ENCODE results near the gene CDK8. TPM values are rescaled to one million over a fixed set of nuclear protein-coding genes. Genes with fewer than 3 reads are reported as not detected.

Gene CDK8
- total RNA-seq = 10 to 100 TPM; 14.6 to 15.0 TPM

- Mint-ChIP-seq H3K27ac (peak within 1 kb of the TSS; percentile 67), H3K27me3 (no peaks in the 10 kb centered on the region), H3K36me3 (no peaks in the 10 kb centered on the region), H3K9me3 (no peaks in the 10 kb centered on the region), H3K4me3 (peak within 1 kb of the TSS; percentile 84), H3K4me1 (ENCODE audit: low read depth) (peaks cover 37% of the 10 kb centered on the region)
- DNase-seq = peak; percentile 91
- CTCF ChIA-PET = interaction anchor here (1.3 kb wide), 1 partner anchor 69 kb away, joined by 9 read pairs; no protein-coding TSS in a partner anchor
- intact Hi-C loops (cut with micrococcal nuclease) = loop anchor here (1.0 to 10.0 kb wide), 4 partner anchors 33 to 1883 kb away; partner anchors contain the start of genes LNX2, PAN3 and POLR1D
- POLR2A ChIA-PET = interaction anchor here (1.1 kb wide), 1 partner anchor 32 kb away, joined by 7 read pairs; the partner anchor contains the start of gene RNF6
Observed at GRCh38 chr13:26253787-26254582, at the start of gene CDK8. CDK8 (plus strand) TSS chr13:26254129; CDS start chr13:26254642, 513 bp downstream.

GRCh38 chr13:26208287-26208686, 45.6 kb upstream of the CDK8 start:
- Mint-ChIP-seq H3K4me3 (no peak overlapping the region), H3K4me1 (ENCODE audit: low read depth) (peaks cover 6% of the 10 kb centered on the region), H3K27ac (no peak overlapping the region), H3K27me3 (no peaks in the 10 kb centered on the region), H3K36me3 (peaks cover 30% of the 10 kb centered on the region), H3K9me3 (no peaks in the 10 kb centered on the region)
- intact Hi-C loops (cut with micrococcal nuclease) = no loop called here
- CTCF ChIA-PET = no interaction called here
- POLR2A ChIA-PET = no interaction called here
- no peak for DNase-seq

DNA sequence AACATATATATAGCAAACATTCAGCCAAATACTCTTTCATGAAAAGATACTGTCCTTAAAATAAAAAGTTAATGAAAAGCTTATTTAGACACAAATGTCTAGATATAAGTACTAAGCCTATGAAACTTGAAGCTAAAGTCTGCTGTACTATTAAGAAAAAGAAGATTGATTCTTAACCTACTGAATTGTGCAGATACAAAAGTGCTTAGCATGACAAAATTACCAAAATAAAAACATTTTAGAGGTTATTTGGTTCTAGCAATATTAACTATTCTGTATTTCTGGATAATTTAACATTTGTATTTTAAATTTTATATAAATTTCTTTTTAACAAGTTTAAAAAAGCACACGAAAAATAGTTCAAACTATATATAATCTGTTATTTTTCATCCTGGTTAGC, 40.6 kb upstream of the CDK8 start:
- CTCF ChIA-PET = interaction anchor here (1.8 kb wide), 1 partner anchor 28 kb away, joined by 7 read pairs; no protein-coding TSS in a partner anchor
- Mint-ChIP-seq H3K4me3 (no peak overlapping the region), H3K9me3 (no peaks in the 10 kb centered on the region), H3K27me3 (no peaks in the 10 kb centered on the region), H3K27ac (no peak overlapping the region), H3K4me1 (ENCODE audit: low read depth) (peaks cover 18% of the 10 kb centered on the region), H3K36me3 (peaks cover 46% of the 10 kb centered on the region)
- intact Hi-C loops (cut with micrococcal nuclease) = no loop called here
- no peak for DNase-seq
- POLR2A ChIA-PET = interaction anchor here (1.0 kb wide), 1 partner anchor 26 kb away, joined by 3 read pairs; no protein-coding TSS in a partner anchor

DNA sequence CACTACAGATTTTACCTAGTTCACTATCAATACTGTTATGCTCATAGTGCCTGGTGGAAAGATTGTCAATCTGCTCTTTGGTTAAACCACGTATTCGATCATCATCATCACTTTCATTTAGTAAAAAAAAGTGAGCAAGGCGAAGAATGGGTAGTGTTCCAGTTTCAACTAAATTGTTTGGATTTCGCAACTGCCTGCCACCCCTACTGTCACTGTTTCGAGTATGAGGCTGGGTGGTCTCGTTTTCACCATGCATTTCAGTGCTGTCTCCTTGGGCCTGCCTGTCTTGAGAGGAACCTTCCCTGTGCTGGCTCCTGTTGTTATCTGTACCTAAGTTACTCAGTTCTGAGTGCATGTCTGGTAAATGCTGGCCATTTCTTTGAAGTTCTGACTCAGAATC, 39.9 kb upstream of the CDK8 start:
- no peak overlapping the region for H3K4me3 Mint-ChIP-seq
- DNase-seq = no peak
- no peaks in the 10 kb centered on the region for H3K9me3 Mint-ChIP-seq
- CTCF ChIA-PET = interaction anchor here (1.8 kb wide), 1 partner anchor 28 kb away, joined by 7 read pairs; no protein-coding TSS in a partner anchor
- peaks cover 18% of the 10 kb centered on the region for H3K4me1 Mint-ChIP-seq (ENCODE audit: low read depth)
- H3K36me3 Mint-ChIP-seq = peaks cover 47% of the 10 kb centered on the region
- POLR2A ChIA-PET = interaction anchor here (1.0 kb wide), 1 partner anchor 27 kb away, joined by 3 read pairs; no protein-coding TSS in a partner anchor
- no peaks in the 10 kb centered on the region for H3K27me3 Mint-ChIP-seq
- H3K27ac Mint-ChIP-seq = no peak overlapping the region
- intact Hi-C loops (cut with micrococcal nuclease) = no loop called here

DNA sequence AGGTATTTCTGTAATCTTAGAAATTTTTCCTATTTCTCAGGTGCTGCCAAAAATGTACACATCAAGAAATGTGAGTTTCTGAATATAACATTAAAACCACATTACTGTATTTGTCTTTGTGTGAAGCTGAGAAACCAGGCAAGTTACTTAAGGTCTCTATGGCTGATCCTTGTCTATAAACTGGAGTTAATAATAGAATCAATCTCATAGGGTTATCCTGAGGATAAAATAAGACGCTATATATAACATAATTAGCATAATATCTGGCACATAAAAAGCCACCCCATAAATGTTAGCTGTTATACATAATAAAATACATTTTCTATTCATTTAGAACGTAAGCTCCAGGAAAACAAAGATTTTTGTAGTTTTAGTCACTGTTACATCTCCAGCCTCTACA, 37.9 kb upstream of the CDK8 start:
- ChIA-PET CTCF (interaction anchor here (9.3 kb wide), 1 partner anchor 31 kb away, joined by 73 read pairs; no protein-coding TSS in a partner anchor), POLR2A (no interaction called here)
- Mint-ChIP-seq H3K27me3 (no peaks in the 10 kb centered on the region), H3K4me1 (ENCODE audit: low read depth) (peaks cover 33% of the 10 kb centered on the region), H3K9me3 (no peaks in the 10 kb centered on the region), H3K27ac (no peak overlapping the region), H3K36me3 (peaks cover 50% of the 10 kb centered on the region), H3K4me3 (no peak overlapping the region)
- no peak for DNase-seq
- intact Hi-C loops (cut with micrococcal nuclease) = no loop called here

- intact Hi-C loops (cut with micrococcal nuclease) = no loop called here
- no peak overlapping the region for H3K27ac Mint-ChIP-seq
- H3K4me1 Mint-ChIP-seq (ENCODE audit: low read depth) = peaks cover 32% of the 10 kb centered on the region
- H3K9me3 Mint-ChIP-seq = no peaks in the 10 kb centered on the region
- peaks cover 36% of the 10 kb centered on the region for H3K36me3 Mint-ChIP-seq
- POLR2A ChIA-PET = no interaction called here
- CTCF ChIA-PET = interaction anchor here (1.5 to 9.3 kb wide), 3 partner anchors 34 to 479 kb away, joined by 3 to 73 read pairs (median 5); no protein-coding TSS in a partner anchor
- no peak for DNase-seq
- H3K4me3 Mint-ChIP-seq = peak overlapping the region; percentile 94
- H3K27me3 Mint-ChIP-seq = no peaks in the 10 kb centered on the region
Observed at GRCh38 chr13:26219726-26220125, 34.2 kb upstream of the CDK8 start.

GRCh38 chr13:26220575-26220974, 33.4 kb upstream of the CDK8 start:
- Mint-ChIP-seq H3K27me3 (no peaks in the 10 kb centered on the region), H3K4me3 (peak overlapping the region; percentile 94), H3K9me3 (no peaks in the 10 kb centered on the region), H3K4me1 (ENCODE audit: low read depth) (peaks cover 32% of the 10 kb centered on the region), H3K27ac (peak overlapping the region; percentile 13), H3K36me3 (peaks cover 29% of the 10 kb centered on the region)
- ChIA-PET CTCF (interaction anchor here (1.5 to 9.3 kb wide), 3 partner anchors 35 to 478 kb away, joined by 3 to 73 read pairs (median 5); no protein-coding TSS in a partner anchor), POLR2A (interaction anchor here (0.8 to 1.2 kb wide), 3 partner anchors 19 to 35 kb away, joined by 3 read pairs; no protein-coding TSS in a partner anchor)
- intact Hi-C loops (cut with micrococcal nuclease) = no loop called here
- no peak for DNase-seq

DNA sequence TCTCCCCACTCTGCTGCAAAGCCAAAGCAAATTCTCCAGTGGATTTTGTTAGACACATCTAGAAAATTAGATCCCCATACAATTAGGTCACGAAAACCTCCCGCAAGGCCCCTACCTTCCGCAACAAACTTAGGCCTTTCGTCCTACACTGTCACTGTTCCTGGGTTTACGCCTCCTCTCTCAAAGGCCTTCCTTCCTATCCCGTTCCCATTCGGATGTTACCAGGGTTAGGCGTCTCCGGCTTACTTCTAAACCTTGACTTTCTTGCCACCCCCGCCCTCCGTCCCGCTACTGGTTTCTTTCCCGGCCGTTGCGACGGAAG, 32.6 kb upstream of the CDK8 start:
- peaks cover 27% of the 10 kb centered on the region for H3K36me3 Mint-ChIP-seq
- POLR2A ChIA-PET = interaction anchor here (0.8 to 2.1 kb wide), 2 partner anchors 32 to 35 kb away, joined by 3 to 7 read pairs; partner anchors contain the start of gene CDK8

DNA sequence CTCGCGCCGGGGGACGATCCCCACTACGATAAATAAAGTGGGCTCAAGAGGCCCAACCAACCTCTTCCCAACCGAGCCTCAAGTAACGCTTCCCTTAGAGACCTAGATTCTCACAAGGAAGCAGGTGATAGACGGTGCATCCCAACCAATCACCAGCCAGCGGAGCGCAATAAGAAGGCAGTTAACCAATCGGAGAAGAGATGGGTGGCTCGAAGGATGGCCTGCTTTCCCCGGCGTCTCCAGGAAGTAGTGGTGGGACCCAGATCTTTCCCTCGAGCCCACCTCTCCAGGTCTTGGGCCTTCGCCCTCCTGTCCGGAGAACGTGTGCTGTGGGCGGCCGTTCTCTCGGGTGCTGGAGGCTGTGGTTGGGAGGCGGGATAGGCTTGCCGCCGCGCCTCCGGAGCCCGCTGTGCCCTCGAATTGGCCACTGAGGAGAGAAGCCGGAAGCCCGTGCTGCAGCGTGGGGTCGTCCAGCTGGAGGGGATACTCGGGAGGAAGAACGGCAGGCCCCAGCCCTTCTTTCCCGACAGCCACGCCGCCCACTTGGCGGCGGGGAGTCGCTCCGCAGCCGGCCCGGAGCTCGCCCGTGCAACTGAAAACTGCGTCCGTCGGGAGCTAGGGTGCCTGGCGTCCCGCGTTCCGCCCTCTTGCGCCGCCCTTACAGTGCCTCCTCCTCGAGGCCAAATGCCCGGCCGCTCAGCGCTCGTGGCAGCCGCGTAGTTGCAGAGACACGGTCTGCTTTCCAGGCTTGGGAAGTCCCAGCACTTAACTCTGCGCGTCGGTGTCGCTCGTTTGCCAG, 32.0 kb upstream of the CDK8 start, which contains the start of gene RNF6:
Gene RNF6 (minus strand): TSS at position 594 of the 799 bp plus-strand sequence. CDS start 2,665 bp downstream, outside the sequence.
- H3K27me3 Mint-ChIP-seq = no peaks in the 10 kb centered on the region
- intact Hi-C loops (cut with micrococcal nuclease) = loop anchor here (1.0 kb wide), 2 partner anchors 31 to 36 kb away; no protein-coding TSS in a partner anchor
- peak; percentile 92 for DNase-seq
- peak within 1 kb of the TSS; percentile 100 for H3K27ac Mint-ChIP-seq
- H3K4me1 Mint-ChIP-seq (ENCODE audit: low read depth) = peaks cover 32% of the 10 kb centered on the region
- ChIA-PET CTCF (interaction anchor here (0.6 to 9.3 kb wide), 4 partner anchors 34 to 1567 kb away, joined by 3 to 73 read pairs (median 4); no protein-coding TSS in a partner anchor), POLR2A (interaction anchor here (1.3 to 2.1 kb wide), 3 partner anchors 32 to 36 kb away, joined by 4 to 11 read pairs (median 7); partner anchors contain the start of gene CDK8)
- no peaks in the 10 kb centered on the region for H3K9me3 Mint-ChIP-seq
- peak within 1 kb of the TSS; percentile 94 for H3K4me3 Mint-ChIP-seq
- H3K36me3 Mint-ChIP-seq = peaks cover 26% of the 10 kb centered on the region

More for the DNA sequence above, 32.6 kb upstream of the CDK8 start:
- CTCF ChIA-PET = interaction anchor here (0.6 to 9.3 kb wide), 4 partner anchors 34 to 1567 kb away, joined by 3 to 73 read pairs (median 5); no protein-coding TSS in a partner anchor
- Mint-ChIP-seq H3K27ac (peak overlapping the region; percentile 100), H3K27me3 (no peaks in the 10 kb centered on the region), H3K4me3 (peak overlapping the region; percentile 94), H3K4me1 (ENCODE audit: low read depth) (peaks cover 32% of the 10 kb centered on the region), H3K9me3 (no peaks in the 10 kb centered on the region)
- DNase-seq = no peak
- intact Hi-C loops (cut with micrococcal nuclease) = loop anchor here (1.0 kb wide), 2 partner anchors 32 to 35 kb away; no protein-coding TSS in a partner anchor

DNA sequence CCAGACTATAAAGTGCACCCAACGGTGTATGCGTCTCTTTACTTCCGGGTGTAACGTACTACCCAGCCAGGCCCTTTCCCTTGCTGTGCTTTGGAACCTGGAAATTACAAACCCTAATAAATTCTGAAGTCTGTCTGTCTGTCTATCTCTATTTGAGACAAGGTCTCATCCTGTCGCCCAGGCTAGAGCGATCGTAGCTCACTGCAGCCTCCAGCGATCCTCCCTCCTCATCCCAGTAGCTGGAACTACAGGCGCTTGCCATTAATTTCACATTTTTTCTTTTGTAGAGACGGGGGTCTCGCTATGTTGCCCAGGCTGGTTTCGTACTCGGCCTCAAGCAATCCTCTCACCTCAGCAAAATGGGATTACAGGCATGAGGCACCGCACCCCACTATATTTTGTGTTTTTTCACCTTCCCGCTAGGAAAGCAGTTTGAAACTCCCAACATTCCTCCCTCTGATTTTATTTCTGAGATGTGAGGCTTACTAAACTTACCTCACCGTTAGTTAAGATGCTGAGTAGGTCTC, 31.3 kb upstream of the CDK8 start:
- Mint-ChIP-seq H3K27ac (peak overlapping the region; percentile 100), H3K27me3 (no peaks in the 10 kb centered on the region), H3K4me1 (ENCODE audit: low read depth) (peaks cover 30% of the 10 kb centered on the region), H3K4me3 (peak overlapping the region; percentile 94), H3K9me3 (no peaks in the 10 kb centered on the region), H3K36me3 (peaks cover 20% of the 10 kb centered on the region)
- POLR2A ChIA-PET = interaction anchor here (1.3 to 2.1 kb wide), 3 partner anchors 31 to 37 kb away, joined by 4 to 11 read pairs (median 7); partner anchors contain the start of gene CDK8
- CTCF ChIA-PET = interaction anchor here (1.1 to 9.3 kb wide), 3 partner anchors 33 to 476 kb away, joined by 3 to 73 read pairs (median 5); no protein-coding TSS in a partner anchor
- no peak for DNase-seq
- intact Hi-C loops (cut with micrococcal nuclease) = no loop called here

Measured in activated CD4-positive, alpha-beta memory T cell treated with anti-CD3 and anti-CD28 coated beads for 36 hours (primary cell).